GM13976 (cell line): Measurements from ENCODE around the gene ATP1A1.

Experiments
- DNase-seq: peaks from one replicate; pipeline ENCODE4 v3.0.0; 2012; ENCODE audit warnings: low spot score
- in situ Hi-C: fragments of 300-500 bp; cut with MboI; formaldehyde crosslinking; loops from one replicate; pipeline ENCODE4 v1.12.0; 2022; ENCODE audit warnings: low sequenced_read_pairs, mixed read lengths, inconsistent platforms; ENCODE audit not compliant: unreplicated experiment
- TF ChIP-seq, protein P1 (sequence below): IDR thresholded peaks from 2 replicates; pipeline ENCODE4 v1.5.1; 2012; ENCODE audit warnings: borderline replicate concordance, mild to moderate bottlenecking; ENCODE audit not compliant: insufficient read depth; ENCODE audit errors: extremely low read depth, missing control alignments, control extremely low read depth

The ATP1A1 gene

DNA sequence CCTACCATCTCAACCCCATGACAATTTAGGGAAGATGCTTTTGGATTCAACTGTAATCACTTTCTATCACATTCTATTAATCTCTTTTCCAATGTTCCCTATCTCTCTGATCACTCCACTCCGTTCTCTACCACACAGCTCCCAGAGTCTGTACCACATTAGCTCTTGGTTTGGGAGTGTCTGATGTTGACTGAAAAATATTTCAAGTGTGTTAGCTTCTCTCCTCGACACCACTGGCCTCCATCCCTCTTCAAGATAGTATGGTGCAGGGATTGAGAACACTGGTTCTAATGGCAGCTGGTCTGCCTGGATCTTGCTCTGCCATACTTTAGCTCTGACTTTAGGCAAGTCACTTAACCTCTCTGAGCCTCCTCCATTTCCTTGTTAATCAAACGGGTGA is 39.9 kb downstream of the ATP1A1 start:
- in situ Hi-C loops: no loop called here
- TF ChIP-seq, protein P1, sequence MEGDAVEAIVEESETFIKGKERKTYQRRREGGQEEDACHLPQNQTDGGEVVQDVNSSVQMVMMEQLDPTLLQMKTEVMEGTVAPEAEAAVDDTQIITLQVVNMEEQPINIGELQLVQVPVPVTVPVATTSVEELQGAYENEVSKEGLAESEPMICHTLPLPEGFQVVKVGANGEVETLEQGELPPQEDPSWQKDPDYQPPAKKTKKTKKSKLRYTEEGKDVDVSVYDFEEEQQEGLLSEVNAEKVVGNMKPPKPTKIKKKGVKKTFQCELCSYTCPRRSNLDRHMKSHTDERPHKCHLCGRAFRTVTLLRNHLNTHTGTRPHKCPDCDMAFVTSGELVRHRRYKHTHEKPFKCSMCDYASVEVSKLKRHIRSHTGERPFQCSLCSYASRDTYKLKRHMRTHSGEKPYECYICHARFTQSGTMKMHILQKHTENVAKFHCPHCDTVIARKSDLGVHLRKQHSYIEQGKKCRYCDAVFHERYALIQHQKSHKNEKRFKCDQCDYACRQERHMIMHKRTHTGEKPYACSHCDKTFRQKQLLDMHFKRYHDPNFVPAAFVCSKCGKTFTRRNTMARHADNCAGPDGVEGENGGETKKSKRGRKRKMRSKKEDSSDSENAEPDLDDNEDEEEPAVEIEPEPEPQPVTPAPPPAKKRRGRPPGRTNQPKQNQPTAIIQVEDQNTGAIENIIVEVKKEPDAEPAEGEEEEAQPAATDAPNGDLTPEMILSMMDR: no peak
- no peak for DNase-seq

DNA sequence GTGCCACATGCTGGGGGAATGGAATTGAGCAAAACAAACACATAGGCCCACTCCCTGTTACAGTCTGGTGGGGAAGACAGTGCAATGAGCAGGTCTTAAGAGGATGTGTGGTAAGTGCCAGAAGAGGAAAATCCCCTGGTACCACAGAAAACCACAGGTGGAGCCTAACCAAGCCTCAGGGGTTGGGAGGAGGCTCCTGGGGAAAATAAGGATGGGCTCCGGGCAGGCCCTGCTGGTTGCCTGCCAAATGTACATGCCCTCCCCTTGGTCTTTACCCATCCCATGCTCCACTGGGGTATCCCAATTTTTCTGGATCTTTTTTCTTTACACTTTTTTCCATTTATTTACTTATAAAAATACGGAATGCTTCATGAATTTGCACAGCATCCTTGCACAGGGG is 40.4 kb downstream of the ATP1A1 start:
- in situ Hi-C loops: no loop called here
- TF ChIP-seq, protein P1: no peak
- DNase-seq: no peak

DNA sequence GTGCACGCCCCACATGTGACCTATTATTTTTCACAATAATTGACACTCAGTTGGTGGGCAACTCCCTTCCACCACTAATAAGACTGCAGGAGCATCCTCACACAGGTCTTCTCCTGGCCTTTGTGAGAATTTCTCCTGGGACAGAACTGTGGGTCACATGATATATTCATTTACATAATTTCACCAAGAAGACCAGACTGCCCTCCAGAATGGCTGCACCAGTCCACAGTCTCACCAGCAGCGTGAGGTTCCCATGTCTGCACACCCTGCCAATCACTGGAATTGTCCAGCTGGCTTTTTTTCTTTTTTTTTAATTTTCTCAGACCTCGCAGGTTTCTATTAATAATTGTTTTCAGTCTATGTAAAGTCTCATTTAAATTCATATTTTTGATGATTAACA is 41.3 kb downstream of the ATP1A1 start:
- no peak for DNase-seq
- in situ Hi-C loops: no loop called here
- TF ChIP-seq, protein P1: no peak

DNA sequence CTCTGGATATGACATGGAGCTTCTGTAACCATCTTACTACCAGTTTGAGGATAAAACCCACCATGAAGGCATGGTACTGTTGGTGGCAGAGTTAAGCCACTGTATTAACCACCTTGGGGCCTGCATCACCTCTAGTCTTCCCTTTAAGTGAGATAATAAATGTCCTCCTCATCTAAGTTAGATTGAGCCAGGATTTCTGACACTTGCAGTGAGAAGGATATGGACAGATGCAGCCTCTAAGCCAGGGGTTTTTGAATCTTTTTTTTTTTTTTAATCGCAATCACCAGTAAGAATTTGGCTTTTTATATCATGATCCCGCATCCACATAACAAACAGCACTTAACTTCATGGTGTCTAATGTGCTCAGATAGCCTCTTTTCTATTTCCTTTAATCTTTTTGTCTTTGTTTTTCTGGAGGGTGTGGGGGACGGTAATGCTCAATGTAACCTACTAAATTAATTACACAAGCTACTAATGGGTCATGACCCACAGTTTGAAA is 42.2 kb downstream of the ATP1A1 start:
- no peak for DNase-seq
- TF ChIP-seq, protein P1: no peak
- in situ Hi-C loops: no loop called here

DNA sequence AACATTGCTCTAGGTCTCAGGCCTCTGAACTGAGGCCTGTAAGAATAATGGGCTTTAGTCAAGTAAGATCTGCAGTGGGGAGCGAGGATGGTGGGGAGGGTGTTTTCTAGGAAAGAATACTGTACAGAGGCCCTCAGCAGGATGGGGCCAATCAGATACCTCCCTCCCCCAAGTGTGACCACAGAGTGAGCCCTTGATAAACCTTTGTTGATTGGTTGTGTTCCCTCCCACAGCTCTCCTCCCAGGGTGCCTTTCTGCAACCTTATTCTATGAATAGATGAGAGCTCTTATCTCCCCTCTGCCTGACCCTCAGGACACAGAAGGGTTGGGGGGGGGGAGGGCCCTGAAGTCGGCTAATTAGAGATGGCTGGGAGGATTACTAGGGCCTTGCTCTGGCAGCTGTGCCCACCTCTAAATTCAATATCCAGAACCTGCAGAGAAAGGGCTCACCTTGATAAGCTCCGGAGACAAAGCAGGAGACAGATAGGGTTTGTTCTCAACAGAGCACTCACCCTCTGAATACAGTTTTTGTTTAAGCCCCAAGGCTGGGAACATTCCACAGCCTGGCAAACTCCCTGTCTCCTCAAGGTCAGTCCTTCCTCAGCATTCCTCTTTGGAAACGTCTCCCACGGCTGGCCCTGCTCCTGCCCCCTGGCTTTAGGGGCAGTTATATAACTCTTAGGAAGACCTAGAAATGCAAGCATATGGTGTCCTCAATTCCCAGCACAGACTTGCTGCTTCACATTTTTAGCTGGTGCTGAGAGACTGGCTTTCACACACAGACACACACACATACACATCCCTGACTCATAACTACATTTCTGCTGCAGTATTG is 42.9 kb downstream of the ATP1A1 start:
- DNase-seq: no peak
- in situ Hi-C loops: no loop called here
- TF ChIP-seq, protein P1: no peak

DNA sequence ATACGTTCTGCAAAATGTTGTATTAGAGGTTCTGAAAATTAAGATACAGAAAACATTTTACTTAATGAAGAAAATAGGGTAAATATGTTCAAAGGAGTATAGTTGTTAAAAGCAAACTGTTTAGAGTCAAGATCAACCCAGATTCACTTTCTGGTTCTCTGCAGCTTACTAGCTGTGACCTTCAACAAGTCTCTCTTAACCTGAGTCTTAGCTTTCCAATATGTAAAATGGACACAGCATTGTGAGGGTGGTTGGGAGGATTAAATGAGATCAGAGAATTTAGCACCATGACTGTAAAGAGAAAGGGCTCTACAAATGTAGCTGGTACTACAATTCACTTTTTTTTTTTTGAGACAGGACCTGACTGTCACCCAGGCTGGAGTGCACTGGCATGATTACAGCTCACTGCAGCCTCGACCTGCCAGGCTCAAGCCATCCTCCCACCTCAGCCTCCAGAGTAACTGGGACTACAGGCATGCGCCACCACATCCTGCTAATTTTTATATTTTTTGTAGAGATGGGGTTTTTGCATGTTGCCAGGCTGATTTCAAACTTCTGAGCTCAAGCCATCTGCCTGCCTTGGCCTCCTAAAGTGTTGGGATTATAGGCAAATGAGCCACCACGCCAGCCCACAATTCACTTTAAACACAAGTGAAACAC is 43.9 kb downstream of the ATP1A1 start:
- in situ Hi-C loops: no loop called here
- DNase-seq: no peak
- TF ChIP-seq, protein P1: no peak
